Panc1 (cell line): Measurements from ENCODE around the gene INPP5A.

Source experiments
- POLR2AphosphoS5 ChIP-seq: IDR thresholded peaks from 2 replicates; pipeline ENCODE4 v1.6.1; 2012; ENCODE audit warnings: mild to moderate bottlenecking, low read depth, low read length, moderate library complexity
- SIN3A ChIP-seq: IDR thresholded peaks from 2 replicates; pipeline ENCODE4 v1.6.1; 2012; ENCODE audit warnings: low read depth, mild to moderate bottlenecking, low read length, moderate library complexity, borderline replicate concordance; ENCODE audit not compliant: insufficient read depth
- TF ChIP-seq, protein P1 (sequence below): fragments of 450-650 bp; IDR thresholded peaks from 2 replicates; pipeline ENCODE4 v1.5.1; 2017; ENCODE audit warnings: mild to moderate bottlenecking

DNA sequence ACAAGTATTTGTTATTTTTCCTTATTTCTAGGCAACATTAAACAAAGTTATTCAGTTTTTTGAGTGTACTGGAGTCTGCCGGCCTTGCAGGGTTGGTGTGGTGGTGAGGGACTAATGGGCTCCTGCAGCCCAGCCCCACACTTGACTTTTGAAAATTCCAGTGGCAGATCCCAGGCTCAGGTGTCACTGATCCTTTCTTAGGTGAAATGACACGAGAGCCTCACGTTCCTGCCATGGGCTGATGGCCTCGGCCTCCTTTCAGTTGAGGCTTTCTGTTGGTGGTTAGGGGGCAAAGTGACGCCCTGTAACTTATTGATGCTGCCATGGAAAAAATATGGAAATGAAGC is 130.4 kb downstream of the INPP5A start:
- TF ChIP-seq, protein P1, sequence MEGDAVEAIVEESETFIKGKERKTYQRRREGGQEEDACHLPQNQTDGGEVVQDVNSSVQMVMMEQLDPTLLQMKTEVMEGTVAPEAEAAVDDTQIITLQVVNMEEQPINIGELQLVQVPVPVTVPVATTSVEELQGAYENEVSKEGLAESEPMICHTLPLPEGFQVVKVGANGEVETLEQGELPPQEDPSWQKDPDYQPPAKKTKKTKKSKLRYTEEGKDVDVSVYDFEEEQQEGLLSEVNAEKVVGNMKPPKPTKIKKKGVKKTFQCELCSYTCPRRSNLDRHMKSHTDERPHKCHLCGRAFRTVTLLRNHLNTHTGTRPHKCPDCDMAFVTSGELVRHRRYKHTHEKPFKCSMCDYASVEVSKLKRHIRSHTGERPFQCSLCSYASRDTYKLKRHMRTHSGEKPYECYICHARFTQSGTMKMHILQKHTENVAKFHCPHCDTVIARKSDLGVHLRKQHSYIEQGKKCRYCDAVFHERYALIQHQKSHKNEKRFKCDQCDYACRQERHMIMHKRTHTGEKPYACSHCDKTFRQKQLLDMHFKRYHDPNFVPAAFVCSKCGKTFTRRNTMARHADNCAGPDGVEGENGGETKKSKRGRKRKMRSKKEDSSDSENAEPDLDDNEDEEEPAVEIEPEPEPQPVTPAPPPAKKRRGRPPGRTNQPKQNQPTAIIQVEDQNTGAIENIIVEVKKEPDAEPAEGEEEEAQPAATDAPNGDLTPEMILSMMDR, result no peak
- TF ChIP-seq SIN3A, result no peak
- no peak for TF ChIP-seq POLR2AphosphoS5
